Right lobe of liver (tissue), 6 donors: ENCODE measurements around the gene MAN2B1. TPM values are rescaled to one million over a fixed set of nuclear protein-coding genes. Genes with fewer than 3 reads are reported as not detected.

Experiments used
- ATAC-seq, 4 donors: fragments of 200-7000 bp; cut with Tn5 transposase; one replicate each; pipeline ENCODE4 v1.9.1; 2020; ENCODE audit warnings: mild to moderate bottlenecking in 4 of 4, moderate library complexity in 4 of 4
- DNase-seq, 3 donors: peaks; one replicate each; pipeline ENCODE4 v3.0.0-alpha.2; 2020
- H3K27ac ChIP-seq, 3 donors: fragments of 200-600 bp; one replicate each; pipeline ENCODE4 v1.8.0; 2022
- H3K27me3 ChIP-seq, 2 donors: fragments of 200-600 bp; one replicate each; pipeline ENCODE4 v1.8.0; 2022
- H3K36me3 ChIP-seq, 4 donors: fragments of 200-600 bp; sonication (generic) in 1 of 4; one replicate each; pipeline versions ENCODE4 v1.5.1 to v1.8.0; 2017 to 2022; ENCODE audit warnings: control low read depth in 1 of 4
- H3K4me1 ChIP-seq, 4 donors: fragments of 200-600 bp; sonication (generic) in 1 of 4; one replicate each; pipeline versions ENCODE4 v1.5.1 to v1.8.0; 2017 to 2022; ENCODE audit warnings: control low read depth in 1 of 4
- H3K4me3 ChIP-seq, 3 donors: fragments of 200-600 bp; one replicate each; pipeline ENCODE4 v1.8.0; 2022
- H3K9me3 ChIP-seq, 4 donors: fragments of 200-600 bp; sonication (generic) in 1 of 4; one replicate each; pipeline versions ENCODE4 v1.5.1 to v1.8.0; 2017 to 2022; ENCODE audit warnings: control low read depth in 1 of 4
- CTCF ChIP-seq, 4 donors: fragments of 200-600 bp in 3 of 4; fragments of 450-650 bp in 1 of 4; IDR thresholded peaks; one replicate each; pipeline versions ENCODE4 v1.5.1 to v1.8.0; 2016 to 2022; ENCODE audit warnings: antibody characterized with exemption in 4 of 4, mild to moderate bottlenecking in 2 of 4
- POLR2A ChIP-seq: fragments of 450-650 bp; IDR thresholded peaks from one replicate; pipeline ENCODE4 v1.6.1; 2017; ENCODE audit warnings: antibody characterized with exemption, mild to moderate bottlenecking
- WGBS: methylation state at CpG from one replicate; pipeline ENCODE4 v1.1.6; 2018; ENCODE audit warnings: low coverage, low lambda C conversion rate; ENCODE audit not compliant: insufficient coverage; ENCODE audit errors: missing lambda C conversion rate; 5-methylcytosine and 5-hydroxymethylcytosine counted together
- intact Hi-C, 2 donors: fragments of 100-400 bp; cut with DNase I; formaldehyde crosslinking; loops; one replicate each; pipeline versions ENCODE4 v1.11.2 to v1.14.1; 2022
- total RNA-seq, 6 experiments: library from RNA; depleted of rRNA in 2 of 6; stranded (reverse); fragments of >200 nt in 2 of 6; fragmentation: NEBNext Ultra II Directional in 3 of 6; extraction: Animal tissue kit (Norgen Biotek cat#: 25700) in 3 of 6; gene quantifications; one replicate each; pipeline versions ENCODE4 v1.1.0 to v1.2.4, GENCODE V29; 2016 to 2023
- donor health status: DM: no; HTN: yes; CAD: no.
- donor health status: DM: no; HTN: no; CAD: no.
- donor health status: DM: no; HTN: no; CAD: no.
- donor health status: DM: no; HTN: yes; CAD: no.
- donor health status: DM: no; HTN: yes; CAD: no.

Gene MAN2B1
- total RNA-seq, 6 experiments from 2014 or later: 32.7 to 76.5 (median 53.6) TPM

GRCh38 chr19:12694641-12695040 lies 28.1 kb upstream of the MAN2B1 start:
- no peak for DNase-seq
- TF ChIP-seq CTCF (IDR thresholded peaks at IDR 0.05) (no peak), POLR2A (no peak)

DNA sequence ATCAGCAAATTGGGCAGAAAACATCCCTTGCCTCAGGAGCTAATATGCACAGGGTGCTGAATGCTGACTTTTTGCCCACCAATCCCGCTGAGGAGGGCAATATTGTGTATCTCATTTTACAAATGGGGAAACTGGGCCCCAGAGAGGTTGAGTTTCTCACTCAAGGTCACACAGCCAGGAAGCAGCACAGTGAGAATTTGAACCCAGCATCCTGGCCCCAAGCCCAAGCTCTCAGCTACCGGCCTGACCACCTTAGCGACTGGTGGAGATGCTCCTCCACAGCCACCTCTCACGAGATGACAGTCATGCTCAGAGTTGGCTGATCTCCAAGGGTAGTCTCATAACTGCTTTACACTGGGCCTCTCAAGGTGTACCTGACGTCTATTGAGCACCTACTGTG lies 26.4 kb upstream of the MAN2B1 start:
- 89% methylated on average over 1 of the region's 5 CpGs for WGBS
- no peaks in the 10 kb centered on the region for H3K27me3 ChIP-seq
- H3K4me3 ChIP-seq: no peak overlapping the region
- ATAC-seq (no peak), DNase-seq (no peak)
- H3K9me3 ChIP-seq: no peaks in the 10 kb centered on the region
- H3K4me1 ChIP-seq: peaks cover 0 to 11% (median 4%) of the 10 kb centered on the region in 4 donors
- TF ChIP-seq CTCF (IDR thresholded peaks at IDR 0.05): no peak
- no peak for TF ChIP-seq POLR2A
- intact Hi-C loops: no loop called here
- no peak overlapping the region for H3K27ac ChIP-seq
- no peaks in the 10 kb centered on the region for H3K36me3 ChIP-seq

More at GRCh38 chr19:12694641-12695040, 28.1 kb upstream of the MAN2B1 start:
- H3K36me3 ChIP-seq: no peaks in the 10 kb centered on the region
- no peaks in the 10 kb centered on the region for H3K27me3 ChIP-seq
- intact Hi-C loops: no loop called here
- H3K4me1 ChIP-seq: peaks cover 0 to 11% (median 4%) of the 10 kb centered on the region in 4 donors
- 100% methylated on average over 4 of the region's 16 CpGs for WGBS
- no peak for ATAC-seq
- H3K4me3 ChIP-seq: no peak overlapping the region
- no peak overlapping the region for H3K27ac ChIP-seq
- H3K9me3 ChIP-seq: no peaks in the 10 kb centered on the region

DNA sequence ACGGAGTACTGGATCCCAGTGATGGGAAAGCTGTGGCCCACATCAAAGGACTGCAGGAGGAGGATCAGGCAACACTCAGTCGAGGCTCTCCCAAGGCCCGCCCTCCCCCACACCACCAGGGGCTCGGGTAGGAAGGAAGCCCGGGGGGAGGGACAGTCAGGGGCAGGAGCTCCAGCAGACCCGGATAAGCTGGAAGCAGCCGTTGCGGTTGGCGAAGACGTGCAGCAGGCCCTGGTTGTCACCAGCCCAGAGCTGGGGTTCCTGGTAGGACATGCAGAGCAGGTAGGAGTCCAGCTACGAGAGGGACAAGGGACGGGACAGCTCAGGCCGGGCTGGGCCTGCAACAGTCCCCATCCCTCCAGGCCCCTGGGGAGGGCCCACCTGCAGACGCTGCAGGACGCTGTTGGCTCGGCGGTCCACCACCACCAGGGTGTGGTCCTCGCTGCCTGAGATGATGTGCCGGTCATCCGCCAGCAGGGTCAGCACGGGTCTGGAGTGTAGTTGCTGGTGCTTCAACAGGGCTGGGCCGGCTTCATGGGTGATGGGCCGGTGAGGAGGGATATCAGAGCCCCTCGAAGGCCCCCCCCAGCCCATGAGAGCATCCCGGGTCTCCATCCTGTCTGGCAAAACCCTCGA lies 23.2 kb upstream of the MAN2B1 start:
- peak in 1 of 4 donors; percentile 19 for ATAC-seq
- 60% methylated on average over 1 of the region's 26 CpGs for WGBS

DNA sequence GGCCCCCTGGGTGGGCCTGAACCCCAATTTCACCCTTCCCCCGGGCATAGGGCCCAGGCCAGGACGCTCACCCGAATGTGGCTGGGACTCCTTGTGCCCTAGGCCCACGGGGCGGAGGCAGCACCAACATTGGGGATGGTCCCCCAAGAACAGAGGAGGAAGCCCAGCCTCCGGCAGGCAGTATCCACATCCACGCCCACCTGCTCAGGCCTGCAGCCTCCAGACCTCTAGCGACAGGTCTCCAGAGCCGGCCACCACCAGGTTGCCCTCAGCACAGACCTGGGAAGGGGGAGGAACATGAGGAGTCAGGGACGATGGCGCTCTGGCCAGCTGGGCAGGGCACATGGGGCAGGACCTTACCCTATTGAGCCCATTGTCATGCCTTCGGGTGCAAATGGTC lies 22.5 kb upstream of the MAN2B1 start:
- H3K4me3 ChIP-seq: no peak overlapping the region
- H3K36me3 ChIP-seq: no peaks in the 10 kb centered on the region
- no peaks in the 10 kb centered on the region for H3K9me3 ChIP-seq
- H3K4me1 ChIP-seq: no peaks in the 10 kb centered on the region
- DNase-seq: no peak
- WGBS: no CpG with 5 or more reads among the region's 12 CpGs
- intact Hi-C loops: no loop called here
- TF ChIP-seq CTCF (IDR thresholded peaks at IDR 0.05) (no peak), POLR2A (no peak)
- no peaks in the 10 kb centered on the region for H3K27me3 ChIP-seq
- ATAC-seq: peak in 1 of 4 donors; percentile 7
- no peak overlapping the region for H3K27ac ChIP-seq

More for the DNA sequence above, 23.2 kb upstream of the MAN2B1 start:
- Histone ChIP-seq H3K36me3 (no peaks in the 10 kb centered on the region), H3K4me1 (no peaks in the 10 kb centered on the region), H3K27me3 (no peaks in the 10 kb centered on the region), H3K9me3 (no peaks in the 10 kb centered on the region), H3K27ac (no peak overlapping the region), H3K4me3 (no peak overlapping the region)
- TF ChIP-seq CTCF (IDR thresholded peaks at IDR 0.05) (no peak), POLR2A (no peak)
- no peak for DNase-seq
- intact Hi-C loops: no loop called here
